ENCODE data around the gene SH3PXD2A.
"Not testable (repeated sequence)": the region's sequence is repeated elsewhere in the genome, so short reads cannot be mapped to it uniquely, and the experiment has no call there.

Gene SH3PXD2A

DNA sequence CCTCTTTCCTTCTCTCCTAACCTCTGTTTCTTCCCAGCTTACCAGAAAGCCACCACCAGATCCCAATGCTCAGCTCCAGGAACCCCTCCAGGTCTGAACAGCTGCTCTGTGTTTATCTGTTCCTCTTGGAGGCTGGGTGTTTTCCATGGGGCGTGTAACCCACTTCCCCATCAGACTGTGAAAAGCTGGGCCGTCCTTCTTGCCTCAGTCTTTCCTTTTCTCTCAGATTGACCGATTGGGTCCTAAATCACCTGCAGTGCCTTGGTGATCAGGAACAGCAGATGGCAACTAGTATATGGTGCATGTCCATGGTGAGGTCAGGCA lies 4.8 kb downstream of the SH3PXD2A start:
- FAIRE-seq (no peak), DNase-seq (ENCODE audit: insufficient read length, low spot score) (no peak)
- no peak for TF ChIP-seq POLR2A (IDR thresholded peaks at IDR 0.05; ENCODE audit: low read depth, low read length)

DNA sequence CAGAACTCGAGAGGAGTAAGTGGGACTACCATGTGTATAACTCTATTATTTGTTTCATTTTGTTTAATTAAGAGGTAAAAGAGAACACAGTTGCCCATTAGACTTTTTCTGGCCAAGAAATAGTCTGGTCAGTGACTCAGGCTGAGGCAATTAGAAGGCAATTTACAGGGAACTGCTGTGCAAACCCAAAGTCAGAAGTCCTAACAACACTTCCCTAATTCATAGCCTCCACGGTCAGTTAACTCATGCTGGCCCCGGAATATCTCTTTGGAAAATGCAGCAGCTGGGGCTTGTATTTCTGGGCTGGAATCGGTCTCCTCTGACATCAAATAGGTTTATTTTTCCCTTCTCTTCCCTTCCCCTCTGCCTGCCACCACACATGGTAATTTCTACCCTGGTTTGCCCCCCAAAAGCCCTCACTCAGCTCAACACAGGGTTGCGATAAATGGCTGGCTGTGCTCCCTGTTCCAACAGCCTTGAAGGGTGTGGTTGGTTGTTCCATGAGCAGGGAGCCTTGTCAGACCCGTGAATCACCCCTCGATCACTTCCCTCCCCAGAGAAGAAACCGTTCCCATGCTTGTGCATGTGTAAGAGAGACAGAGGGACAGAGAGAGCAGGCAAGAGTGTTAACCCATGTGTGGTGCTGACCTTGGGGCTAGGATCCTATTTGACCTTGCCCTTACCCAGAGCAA lies 5.3 kb downstream of the SH3PXD2A start:
- peak; percentile 77 for DNase-seq (ENCODE audit: insufficient read length, low spot score)
- peak; percentile 72 for FAIRE-seq
- peak; percentile 41 for TF ChIP-seq POLR2A (IDR thresholded peaks at IDR 0.05; ENCODE audit: low read depth, low read length)

DNA sequence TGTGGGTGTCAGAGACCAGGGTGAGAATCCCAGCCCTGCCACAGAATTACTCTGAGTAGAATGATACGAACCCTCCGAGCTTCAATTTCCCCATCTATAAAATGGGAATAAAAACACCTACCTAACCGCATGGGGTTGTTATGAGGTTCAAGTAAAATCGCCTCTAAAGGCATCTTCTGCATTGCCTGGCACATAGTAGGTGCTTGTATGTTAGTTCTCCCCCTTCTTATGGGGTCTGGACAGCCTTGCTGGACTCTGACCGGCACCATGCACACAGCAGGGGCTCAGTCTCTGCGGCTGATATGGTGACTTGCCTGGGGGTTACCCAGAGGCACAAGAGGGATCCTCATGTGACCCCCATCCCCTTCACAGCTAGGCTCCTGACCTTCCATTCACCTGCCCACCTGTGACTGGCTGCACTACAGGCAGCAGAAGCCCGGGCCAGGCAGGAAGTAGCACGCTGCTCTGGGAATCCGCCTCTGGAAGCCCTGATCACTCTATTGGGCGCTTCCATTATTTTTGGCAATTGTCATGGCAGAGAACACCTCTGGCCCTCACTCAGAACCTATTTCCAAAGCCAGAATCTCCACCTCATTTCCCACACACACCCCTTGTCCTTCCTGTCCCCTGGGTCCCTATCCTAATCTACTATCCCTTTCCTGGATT lies 6.0 kb downstream of the SH3PXD2A start:
- FAIRE-seq = no peak
- no peak for TF ChIP-seq POLR2A (IDR thresholded peaks at IDR 0.05; ENCODE audit: low read depth, low read length)
- no peak for DNase-seq (ENCODE audit: insufficient read length, low spot score)

DNA sequence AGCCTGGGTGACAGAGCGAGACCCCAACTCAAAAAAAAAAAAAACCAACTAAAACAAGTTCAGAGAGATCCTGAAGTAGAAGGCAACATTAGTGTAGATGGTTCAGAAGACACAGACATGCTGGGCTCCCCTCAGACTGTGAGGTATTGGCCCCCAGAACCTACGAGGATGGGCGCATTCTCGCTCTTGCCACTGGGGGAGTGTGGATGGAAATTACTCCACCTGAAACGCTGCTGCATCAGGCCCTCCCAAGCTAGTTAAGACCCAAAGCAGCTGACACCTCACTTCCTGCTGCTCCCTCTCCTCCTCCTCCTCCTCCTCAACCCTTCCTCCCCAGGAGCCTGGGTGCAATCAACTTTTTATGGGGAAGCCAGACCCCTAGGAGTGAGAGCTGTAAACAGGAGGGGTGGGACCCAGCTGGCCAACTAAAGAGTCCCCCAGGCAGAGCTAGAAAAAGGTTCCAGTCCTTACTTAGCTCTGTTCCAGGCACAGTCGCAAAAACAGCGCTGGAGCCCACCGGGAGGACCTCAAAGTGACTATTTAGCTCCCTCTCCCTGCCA lies 7.4 kb downstream of the SH3PXD2A start:
- DNase-seq (ENCODE audit: insufficient read length, low spot score) = no peak

DNA sequence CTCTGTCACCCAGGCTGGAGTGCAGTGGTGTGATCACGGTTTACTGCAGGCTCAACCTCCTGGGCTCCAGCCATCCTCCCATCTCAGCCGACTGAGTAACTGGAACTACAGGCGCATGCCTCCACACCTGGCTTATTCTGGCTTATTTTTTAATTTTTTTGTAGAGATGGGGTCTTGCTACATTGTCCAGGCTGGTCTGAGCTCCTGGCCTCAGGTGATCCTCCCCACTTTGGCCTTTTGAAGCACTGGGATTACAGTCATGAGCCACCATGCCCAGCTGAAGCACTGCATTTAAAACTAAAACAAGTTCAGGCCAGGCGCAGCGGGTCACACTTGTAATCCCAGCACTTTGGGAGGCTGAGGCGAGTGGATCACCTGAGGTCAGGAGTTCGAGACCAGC lies 8.0 kb downstream of the SH3PXD2A start:
- no peak for TF ChIP-seq POLR2A (IDR thresholded peaks at IDR 0.05; ENCODE audit: low read depth, low read length)
- DNase-seq (ENCODE audit: insufficient read length, low spot score) = no peak
- FAIRE-seq = no peak

More for the DNA sequence above, 7.4 kb downstream of the SH3PXD2A start:
- no peak for TF ChIP-seq POLR2A (IDR thresholded peaks at IDR 0.05; ENCODE audit: low read depth, low read length)
- FAIRE-seq = no peak

DNA sequence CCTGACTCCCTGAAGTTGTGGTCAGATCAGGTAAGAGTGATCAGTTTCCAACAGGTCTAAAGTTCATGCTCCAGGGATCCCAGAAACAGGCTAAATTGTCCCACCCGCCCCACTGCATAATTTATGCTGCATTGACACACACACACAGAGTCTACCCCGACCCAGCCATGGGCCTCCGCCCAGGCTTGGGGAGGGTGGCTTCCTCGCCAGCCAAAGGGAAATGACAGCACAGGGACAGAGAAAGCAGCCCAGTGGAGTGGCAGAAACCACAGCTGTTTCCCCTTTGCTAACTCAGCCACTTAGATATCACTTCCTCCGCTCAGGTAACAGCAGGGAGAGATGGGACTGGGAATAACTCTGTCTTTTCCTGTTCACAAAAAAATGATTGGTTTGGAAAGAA lies 9.4 kb downstream of the SH3PXD2A start:
- TF ChIP-seq POLR2A (IDR thresholded peaks at IDR 0.05; ENCODE audit: low read depth, low read length) = no peak
- DNase-seq (ENCODE audit: insufficient read length, low spot score) (no peak), FAIRE-seq (no peak)

DNA sequence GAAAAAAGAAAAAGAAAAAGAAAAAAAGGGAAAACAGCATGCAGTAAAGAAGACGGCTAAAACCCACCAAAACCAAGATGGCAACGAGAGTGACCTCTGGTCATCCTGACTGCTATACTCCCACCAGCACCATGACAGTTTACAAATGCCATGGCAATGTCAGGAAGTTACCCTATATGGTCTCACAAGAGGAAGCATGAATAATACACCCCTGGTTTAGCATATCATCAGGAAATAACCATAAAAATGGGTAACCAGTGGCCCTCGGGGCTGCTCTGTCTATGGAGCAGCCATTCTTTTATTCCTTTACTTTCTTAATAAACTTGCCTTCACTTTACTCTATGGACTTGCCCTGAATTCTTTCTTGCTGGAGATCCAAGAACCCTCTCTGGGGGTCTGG lies 10.0 kb downstream of the SH3PXD2A start:
- not testable (repeated sequence) for FAIRE-seq

DNA sequence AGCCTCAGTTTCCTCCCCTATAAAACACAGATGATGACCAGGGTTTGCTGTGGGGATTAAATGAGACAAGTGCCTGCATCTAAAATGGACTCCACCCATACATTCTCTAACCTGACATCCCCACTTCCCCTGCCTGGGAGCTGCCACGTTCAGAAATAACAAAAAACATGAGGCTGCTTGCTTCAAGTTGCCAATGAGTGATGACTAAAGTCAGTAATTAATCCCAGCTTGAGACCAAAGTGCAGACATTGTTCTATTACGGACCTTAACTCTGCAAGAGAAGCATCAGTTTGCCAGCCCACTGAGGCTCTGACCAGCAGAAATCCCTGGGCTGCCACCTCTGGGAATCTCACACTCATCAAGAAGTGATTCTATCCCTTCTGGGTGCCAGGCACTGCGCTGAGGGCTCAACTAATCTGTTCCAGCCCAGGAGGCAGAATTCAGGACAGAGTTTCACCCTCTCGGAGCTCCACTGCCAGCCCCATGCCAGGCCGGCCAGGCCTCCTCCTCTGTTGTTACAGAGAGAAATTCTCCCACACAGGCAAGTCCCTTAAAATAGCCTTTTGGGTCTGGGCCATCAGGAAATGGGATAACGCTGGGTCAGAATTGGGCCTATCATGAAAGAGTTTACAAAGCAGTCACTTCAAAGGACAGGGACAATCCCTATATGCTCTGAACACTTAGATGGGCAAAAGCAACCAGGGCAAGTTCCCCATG lies 11.4 kb downstream of the SH3PXD2A start:
- DNase-seq (ENCODE audit: insufficient read length, low spot score) (no peak), FAIRE-seq (no peak)
- TF ChIP-seq POLR2A (IDR thresholded peaks at IDR 0.05; ENCODE audit: low read depth, low read length) = no peak

More for the DNA sequence above, 10.0 kb downstream of the SH3PXD2A start:
- not testable (repeated sequence) for DNase-seq (ENCODE audit: insufficient read length, low spot score)

DNA sequence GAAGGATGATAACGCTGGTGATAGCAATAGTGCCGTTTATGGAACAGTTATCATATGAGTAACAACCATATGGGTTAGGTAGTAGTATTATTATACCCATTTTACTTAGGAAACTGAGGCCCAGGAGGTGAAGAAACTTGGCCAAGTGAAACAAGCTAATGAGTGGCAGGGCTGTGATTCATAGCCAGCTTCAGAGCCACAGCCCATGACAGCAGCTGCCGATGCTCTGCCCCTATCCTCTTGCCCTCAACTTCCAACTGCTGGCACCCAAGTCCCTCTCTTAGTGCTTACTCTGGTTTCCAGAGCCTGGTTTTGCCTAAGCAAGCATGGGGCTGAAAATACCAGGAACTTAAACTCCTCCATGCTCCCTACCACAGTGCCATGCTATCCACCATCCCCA lies 12.3 kb downstream of the SH3PXD2A start:
- no peak for DNase-seq (ENCODE audit: insufficient read length, low spot score)
- TF ChIP-seq POLR2A (IDR thresholded peaks at IDR 0.05; ENCODE audit: low read depth, low read length) = no peak
- FAIRE-seq = no peak

DNA sequence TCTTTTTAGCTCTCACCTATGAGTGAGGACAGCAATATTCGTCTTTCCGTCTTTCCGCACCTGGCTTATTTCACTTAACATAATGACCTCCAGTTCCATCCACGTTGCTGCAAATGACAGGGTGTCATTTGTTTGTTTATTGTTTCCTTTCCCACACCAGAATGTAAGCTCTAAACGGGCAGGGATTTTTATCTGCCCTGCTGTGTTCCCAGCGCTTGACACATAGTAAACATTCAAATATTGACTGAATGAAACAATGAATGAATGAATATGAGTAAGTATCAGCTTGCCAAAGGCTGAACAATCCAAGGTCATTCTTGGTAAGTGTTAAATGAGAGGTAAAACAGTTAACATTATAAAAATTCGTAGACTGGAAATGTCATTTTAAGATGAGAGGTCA lies 12.8 kb downstream of the SH3PXD2A start:
- DNase-seq (ENCODE audit: insufficient read length, low spot score) = no peak
- no peak for TF ChIP-seq POLR2A (IDR thresholded peaks at IDR 0.05; ENCODE audit: low read depth, low read length)
- no peak for FAIRE-seq

DNA sequence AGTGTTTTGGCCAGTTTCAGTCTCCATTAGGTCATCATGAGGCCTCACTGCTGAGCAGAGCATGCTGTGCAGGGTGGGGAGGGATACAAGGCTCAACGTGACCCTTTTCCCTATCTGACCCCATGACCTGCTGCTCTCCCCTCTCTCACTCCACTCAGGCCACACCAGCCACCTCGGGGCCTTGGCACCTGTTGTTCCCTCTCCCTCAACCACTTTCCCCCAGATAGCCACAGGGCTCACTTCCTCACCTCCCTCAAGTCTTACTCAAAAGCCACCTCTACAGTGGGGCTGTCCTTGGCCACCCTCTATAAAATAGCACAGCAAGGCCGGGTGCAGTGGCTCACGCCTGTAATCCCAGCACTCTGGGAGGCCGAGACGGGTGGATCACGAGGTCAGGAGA lies 13.9 kb downstream of the SH3PXD2A start:
- no peak for FAIRE-seq
- TF ChIP-seq POLR2A (IDR thresholded peaks at IDR 0.05; ENCODE audit: low read depth, low read length) = no peak
- no peak for DNase-seq (ENCODE audit: insufficient read length, low spot score)

DNA sequence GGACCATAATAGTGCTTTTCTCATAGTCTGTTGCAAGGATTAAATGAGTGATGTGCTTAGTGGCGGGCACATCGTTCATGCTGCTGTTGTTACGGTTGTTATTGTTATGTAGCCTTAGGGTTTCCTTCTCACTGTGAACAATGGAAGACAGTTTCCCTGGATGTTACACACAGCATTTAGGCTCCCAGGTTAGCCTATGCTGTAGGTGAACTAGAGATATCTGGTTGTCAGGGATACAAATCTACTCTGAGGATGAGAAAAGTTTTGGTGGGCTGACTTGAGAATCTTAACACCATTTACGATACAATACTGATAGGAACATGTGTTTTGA lies 14.7 kb downstream of the SH3PXD2A start:
- DNase-seq (ENCODE audit: insufficient read length, low spot score) (no peak), FAIRE-seq (no peak)
- no peak for TF ChIP-seq POLR2A (IDR thresholded peaks at IDR 0.05; ENCODE audit: low read depth, low read length)

DNA sequence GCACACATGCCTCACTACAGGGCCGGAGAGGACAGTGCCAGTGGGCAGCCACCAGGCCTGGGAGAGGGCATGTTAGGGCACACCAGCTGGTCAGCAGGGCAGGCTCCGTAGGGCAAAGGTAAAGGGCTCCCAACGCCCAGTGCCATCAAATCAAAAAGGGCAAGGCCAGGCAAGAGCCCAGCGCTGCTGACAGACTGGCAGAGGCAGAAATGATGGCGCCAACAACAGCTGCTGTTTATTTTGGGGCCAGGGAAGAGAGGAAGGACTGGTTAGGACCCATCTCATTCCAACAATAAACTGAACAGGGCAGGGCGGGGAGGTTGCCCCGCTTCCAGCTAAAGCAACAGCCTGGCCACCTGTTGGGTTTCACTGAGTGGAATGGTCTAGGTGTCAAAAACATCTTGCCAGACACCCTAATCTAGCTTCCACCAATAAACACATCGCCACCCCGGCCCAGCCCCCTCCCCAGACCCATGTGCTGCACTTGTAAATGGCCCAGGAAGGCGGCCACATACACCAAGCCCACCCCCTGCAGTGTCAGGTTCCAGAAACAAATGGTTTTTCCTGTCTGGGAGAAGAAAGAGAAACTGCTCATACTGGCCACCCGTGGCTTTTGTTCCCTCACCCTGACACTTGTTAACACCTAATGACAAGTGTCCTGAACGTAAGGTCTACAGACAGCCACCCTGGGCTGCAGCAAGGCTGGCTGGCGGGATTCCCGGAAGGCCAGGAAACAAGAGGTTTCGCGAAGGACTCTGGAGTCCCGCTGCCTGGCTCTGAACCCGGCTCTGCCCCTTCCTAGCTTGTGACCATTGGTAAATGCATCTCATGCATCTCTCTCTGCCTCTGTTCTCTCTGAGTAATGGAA lies 15.3 kb downstream of the SH3PXD2A start:
- TF ChIP-seq POLR2A (IDR thresholded peaks at IDR 0.05; ENCODE audit: low read depth, low read length) = no peak
- DNase-seq (ENCODE audit: insufficient read length, low spot score) (no peak), FAIRE-seq (no peak)

DNA sequence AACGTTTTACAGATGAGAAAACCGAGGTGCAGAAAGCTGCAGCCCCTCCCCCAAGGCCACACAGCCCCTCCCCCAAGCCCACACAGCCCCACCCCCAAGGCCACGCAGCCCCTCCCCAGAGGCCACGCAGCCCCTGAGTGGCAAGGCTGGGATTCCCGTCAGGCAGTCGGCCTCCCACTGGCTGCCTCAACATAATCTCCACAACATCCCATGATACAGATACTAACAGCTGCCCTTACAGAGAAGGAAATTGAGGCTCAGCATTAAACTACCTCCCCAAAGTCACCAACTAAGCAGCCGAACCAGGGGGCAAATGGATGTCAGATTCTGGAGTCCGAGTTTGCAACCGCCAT lies 15.9 kb downstream of the SH3PXD2A start:
- no peak for TF ChIP-seq POLR2A (IDR thresholded peaks at IDR 0.05; ENCODE audit: low read depth, low read length)
- FAIRE-seq (no peak), DNase-seq (ENCODE audit: insufficient read length, low spot score) (no peak)

Measured in H54 (cell line).